Upper lobe of left lung (tissue), 4 donors: ENCODE results near the gene AQP12A.
"Not testable (repeated sequence)": the region's sequence is repeated elsewhere in the genome, so short reads cannot be mapped to it uniquely, and the experiment has no call there.

Source experiments
- POLR2A ChIP-seq, 4 donors: fragments of 450-650 bp; IDR thresholded peaks; one replicate each; pipeline ENCODE4 v1.5.1; 2016 to 2017; ENCODE audit warnings: antibody characterized with exemption in 4 of 4, mild to moderate bottlenecking in 2 of 4
- POLR2AphosphoS5 ChIP-seq, 2 donors: sonication (generic); formaldehyde crosslinking; IDR thresholded peaks; one replicate each; pipeline ENCODE4 v1.5.1; 2017; ENCODE audit warnings: antibody characterized with exemption in 2 of 2
- TF ChIP-seq, protein P1 (sequence below), 6 experiments: fragments of 450-650 bp in 4 of 6; fragments of 200-600 bp in 2 of 6; sonication (generic) in 2 of 6; IDR thresholded peaks; one replicate each; pipeline ENCODE4 v1.5.1; 2016 to 2019; ENCODE audit warnings: antibody characterized with exemption in 6 of 6

DNA sequence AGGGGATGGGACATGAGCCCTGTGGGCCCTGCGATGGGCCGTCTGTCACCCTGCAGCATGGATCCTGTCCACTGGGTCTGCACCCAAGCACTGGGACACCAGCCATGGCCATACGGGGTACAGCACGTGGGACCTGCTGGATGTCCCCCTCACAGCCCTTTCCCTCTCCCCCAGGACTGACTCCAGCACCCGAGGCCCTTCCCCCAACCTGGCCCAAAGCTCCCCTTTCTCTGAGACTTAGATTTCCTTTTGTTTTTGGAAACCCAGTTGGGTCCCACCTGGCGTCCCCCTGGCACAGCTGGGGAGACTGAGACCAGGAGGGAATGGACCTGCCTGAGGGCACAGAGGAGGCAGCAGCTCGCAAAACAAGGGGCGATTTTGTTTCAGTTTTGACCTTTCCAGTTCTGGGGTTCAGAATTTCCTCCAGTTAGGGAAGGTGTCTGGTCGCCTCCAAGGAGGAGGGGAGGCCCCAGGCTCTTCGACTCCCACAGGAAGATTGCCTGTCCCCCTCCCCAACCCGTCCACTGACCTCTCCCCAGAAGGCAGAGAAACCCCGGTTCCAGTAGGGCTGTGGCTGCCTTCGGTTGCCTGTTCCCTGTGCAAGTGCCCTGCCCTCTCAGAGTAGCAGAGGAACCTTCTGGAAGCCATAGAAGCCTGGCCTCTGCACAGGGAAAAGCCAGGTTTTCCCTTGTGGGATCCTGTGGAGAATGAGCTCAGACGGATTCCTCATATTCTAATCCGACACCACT lies 7.5 kb upstream of the AQP12A start:
- TF ChIP-seq, protein P1, sequence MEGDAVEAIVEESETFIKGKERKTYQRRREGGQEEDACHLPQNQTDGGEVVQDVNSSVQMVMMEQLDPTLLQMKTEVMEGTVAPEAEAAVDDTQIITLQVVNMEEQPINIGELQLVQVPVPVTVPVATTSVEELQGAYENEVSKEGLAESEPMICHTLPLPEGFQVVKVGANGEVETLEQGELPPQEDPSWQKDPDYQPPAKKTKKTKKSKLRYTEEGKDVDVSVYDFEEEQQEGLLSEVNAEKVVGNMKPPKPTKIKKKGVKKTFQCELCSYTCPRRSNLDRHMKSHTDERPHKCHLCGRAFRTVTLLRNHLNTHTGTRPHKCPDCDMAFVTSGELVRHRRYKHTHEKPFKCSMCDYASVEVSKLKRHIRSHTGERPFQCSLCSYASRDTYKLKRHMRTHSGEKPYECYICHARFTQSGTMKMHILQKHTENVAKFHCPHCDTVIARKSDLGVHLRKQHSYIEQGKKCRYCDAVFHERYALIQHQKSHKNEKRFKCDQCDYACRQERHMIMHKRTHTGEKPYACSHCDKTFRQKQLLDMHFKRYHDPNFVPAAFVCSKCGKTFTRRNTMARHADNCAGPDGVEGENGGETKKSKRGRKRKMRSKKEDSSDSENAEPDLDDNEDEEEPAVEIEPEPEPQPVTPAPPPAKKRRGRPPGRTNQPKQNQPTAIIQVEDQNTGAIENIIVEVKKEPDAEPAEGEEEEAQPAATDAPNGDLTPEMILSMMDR (IDR thresholded peaks at IDR 0.05), result not testable (repeated sequence)
- TF ChIP-seq POLR2A, POLR2AphosphoS5 (IDR thresholded peaks at IDR 0.05): not testable (repeated sequence)
